ENCODE results near the gene HEBP2.

DNA sequence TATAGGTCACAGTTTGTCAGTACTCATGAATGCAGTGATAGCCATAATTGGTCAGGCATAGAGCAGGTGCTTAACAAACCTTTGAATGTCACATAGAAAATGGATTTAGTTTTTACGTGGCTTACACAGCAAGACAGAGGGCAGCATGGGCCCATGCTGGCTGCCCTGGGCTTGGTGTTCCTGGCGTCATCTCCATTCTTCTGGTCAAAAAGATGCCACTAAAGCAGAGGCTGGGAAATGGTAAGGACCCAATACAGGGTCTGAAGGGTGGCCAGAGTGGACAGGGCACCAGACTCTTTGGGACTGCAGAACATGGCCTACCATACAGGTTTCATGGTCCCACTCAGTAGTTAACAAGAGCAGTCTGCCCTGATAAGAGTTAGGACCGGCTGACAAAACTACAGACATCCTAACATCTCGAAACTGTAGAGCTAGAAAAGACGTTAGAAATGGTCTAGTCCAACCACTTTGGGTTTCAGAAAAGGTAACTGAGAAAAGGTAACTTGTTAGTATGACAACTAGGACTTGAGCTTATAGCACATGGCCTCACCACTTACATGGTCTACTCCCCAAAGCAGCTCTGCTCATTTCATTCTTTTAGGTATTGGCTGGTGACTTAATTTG is 22.6 kb downstream of the HEBP2 start:
- no peak for TF ChIP-seq POLR2A (IDR thresholded peaks at IDR 0.05)
- TF ChIP-seq, protein P1, sequence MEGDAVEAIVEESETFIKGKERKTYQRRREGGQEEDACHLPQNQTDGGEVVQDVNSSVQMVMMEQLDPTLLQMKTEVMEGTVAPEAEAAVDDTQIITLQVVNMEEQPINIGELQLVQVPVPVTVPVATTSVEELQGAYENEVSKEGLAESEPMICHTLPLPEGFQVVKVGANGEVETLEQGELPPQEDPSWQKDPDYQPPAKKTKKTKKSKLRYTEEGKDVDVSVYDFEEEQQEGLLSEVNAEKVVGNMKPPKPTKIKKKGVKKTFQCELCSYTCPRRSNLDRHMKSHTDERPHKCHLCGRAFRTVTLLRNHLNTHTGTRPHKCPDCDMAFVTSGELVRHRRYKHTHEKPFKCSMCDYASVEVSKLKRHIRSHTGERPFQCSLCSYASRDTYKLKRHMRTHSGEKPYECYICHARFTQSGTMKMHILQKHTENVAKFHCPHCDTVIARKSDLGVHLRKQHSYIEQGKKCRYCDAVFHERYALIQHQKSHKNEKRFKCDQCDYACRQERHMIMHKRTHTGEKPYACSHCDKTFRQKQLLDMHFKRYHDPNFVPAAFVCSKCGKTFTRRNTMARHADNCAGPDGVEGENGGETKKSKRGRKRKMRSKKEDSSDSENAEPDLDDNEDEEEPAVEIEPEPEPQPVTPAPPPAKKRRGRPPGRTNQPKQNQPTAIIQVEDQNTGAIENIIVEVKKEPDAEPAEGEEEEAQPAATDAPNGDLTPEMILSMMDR (IDR thresholded peaks at IDR 0.05), result no peak
